HG03103 (cell line): ENCODE measurements around the gene CTIF.

ENCODE experiments used
- ATAC-seq: cut with Tn5 transposase; IDR thresholded peaks from one replicate; pipeline ENCODE4 v1.9.1; 2021; ENCODE audit warnings: low read depth; ENCODE audit not compliant: unreplicated experiment

CTIF gene

DNA sequence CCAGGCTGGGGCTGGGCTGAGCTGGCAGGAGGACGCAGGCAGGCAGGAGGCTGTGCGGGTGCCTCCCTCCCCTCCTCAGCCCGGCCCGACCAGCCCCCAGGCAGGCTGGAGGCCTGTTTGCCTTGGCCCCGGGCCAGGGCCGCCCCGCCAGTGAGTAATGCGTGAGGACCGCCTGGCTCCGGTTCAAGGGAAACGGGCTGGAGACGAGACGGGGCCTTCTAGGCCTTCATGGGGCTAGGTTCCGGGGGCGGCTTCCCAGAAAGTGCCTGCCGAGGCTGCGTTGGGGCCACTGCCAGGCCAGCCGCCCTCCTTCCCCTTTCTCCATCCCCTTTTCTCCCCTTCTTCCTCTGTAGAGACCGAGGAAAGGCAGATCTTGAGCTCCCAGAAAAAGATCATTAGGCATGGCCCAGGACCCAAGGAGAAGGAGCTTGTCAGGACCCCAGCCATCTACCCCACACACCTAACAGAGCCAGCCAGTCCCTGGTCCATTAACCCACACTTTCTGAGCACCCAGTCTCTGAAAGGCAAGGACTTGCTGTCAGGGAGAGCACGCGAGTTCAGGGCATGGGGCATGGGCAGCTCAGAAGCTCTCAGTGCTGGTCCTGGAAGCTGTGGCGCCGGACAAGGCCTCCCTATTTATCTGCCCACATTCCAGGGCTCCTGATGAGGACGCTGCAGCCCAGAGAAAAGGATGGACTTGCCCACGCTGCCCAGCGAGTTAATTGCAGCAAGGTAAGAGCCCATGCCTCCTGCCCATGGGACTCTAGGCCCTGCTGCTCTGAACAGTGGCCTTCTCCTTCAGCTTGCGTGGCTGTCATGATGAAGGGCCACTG is 363.4 kb downstream of the CTIF start:
- ATAC-seq = no peak

DNA sequence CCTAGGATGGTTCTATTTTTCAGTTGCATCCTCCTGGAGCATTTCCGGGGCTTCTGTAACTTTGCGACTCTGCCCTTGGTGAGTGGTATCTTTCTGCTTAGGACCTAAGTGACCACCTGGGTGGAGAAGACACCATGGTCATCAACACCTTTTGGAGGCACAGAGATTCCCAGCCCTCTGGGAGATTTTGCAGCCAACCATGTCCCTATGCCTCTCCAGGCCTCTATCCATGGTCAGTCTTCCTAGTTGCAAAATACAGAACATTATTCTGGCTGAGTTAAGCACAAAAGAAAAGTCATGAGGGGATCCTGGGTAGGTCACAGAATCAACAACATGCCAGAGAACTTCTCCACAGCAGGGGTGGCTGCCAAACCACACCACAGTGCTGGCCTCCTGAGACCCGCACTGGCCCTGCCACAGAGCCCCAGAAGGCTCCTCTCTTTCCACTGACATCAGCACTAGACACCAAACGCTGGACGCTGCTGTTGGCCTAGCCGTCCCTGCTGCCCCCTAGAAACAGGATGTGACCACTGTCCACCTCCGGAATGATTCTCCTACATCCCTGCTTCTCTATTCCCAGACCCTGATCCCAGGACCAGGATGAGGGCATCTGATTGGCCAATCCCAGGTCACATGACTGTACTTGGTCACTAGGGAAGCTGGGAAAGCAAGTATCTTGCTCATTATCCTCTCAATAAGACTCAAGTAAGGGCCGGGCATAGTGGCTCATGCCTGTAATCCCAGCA is 364.2 kb downstream of the CTIF start:
- ATAC-seq = no peak

GRCh38 chr18:48904091-48904490 is 365.3 kb downstream of the CTIF start:
- ATAC-seq = no peak

DNA sequence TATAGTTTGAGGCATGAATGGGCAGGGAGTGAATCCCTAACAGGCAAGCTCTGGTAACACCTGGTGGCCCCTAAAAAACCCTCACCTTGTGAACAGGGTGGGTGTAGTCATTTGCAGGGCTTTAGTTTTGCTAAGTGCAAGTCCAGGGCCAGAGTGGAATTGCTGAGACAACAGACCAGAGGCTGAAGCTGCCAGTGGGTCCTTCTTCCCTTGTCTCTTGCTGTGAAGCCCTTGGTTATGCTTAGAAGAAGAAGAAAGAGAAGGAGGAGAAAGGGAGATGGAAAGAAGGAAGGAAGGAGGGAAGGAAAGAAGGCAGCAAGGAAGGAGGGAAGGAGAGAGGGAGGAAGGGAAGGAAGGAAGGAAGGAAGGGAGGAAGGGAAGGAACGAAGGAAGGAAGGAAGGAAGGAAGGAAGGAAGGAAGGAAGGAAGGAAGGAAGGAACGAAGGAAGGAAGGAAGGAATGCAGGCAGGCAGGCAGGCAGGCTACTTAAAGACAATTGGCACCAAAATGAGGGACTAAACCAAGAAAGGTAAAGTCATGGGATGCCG is 366.1 kb downstream of the CTIF start:
- no peak for ATAC-seq

GRCh38 chr18:48905513-48905912 is 366.7 kb downstream of the CTIF start:
- no peak for ATAC-seq

DNA sequence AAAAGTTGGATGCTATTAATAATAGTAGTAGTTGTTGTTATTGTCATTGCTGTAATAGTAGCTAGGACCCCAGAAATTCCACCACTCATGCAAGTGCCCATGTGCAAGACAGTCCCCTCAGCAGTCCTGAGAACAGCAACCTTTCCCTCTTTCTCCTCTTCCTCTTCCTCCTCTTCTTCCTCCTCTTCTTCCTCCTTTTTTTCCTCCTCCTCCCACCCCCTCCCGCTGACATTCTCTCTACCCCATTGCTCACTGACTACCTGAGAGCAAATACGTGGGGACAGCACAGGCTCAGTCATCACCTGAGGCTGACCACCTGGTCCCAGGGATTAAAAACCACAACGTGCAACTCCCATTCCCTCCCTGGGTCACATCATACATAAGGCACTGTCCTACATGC is 370.1 kb downstream of the CTIF start:
- ATAC-seq = no peak

DNA sequence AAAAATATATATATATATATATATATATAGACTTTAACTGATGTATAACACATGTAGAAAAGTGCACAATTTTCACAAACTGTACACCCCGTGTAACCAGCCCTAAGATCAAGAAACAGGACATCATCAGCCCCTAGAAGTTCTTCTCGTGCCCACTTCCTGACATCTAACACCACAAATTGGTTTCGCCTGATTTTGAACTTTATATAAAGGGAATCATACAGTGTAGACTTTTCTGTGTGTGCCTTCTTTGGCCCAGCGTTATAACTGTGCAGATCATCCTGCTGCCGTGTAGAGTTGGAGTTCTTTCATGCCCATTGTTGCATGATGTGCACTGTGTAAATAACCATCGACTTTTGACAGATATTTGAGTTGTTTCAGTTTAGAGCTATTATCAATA is 370.9 kb downstream of the CTIF start:
- ATAC-seq = no peak

GRCh38 chr18:48910972-48911545 is 372.2 kb downstream of the CTIF start:
- ATAC-seq = no peak
